GM10847 (cell line): Measurements from ENCODE around the gene PMFBP1.

Source experiments
- POLR2A ChIP-seq: IDR thresholded peaks from 2 replicates; pipeline ENCODE4 v1.6.1; 2011; ENCODE audit not compliant: insufficient read length; ENCODE audit errors: extremely low read depth

The PMFBP1 gene

DNA sequence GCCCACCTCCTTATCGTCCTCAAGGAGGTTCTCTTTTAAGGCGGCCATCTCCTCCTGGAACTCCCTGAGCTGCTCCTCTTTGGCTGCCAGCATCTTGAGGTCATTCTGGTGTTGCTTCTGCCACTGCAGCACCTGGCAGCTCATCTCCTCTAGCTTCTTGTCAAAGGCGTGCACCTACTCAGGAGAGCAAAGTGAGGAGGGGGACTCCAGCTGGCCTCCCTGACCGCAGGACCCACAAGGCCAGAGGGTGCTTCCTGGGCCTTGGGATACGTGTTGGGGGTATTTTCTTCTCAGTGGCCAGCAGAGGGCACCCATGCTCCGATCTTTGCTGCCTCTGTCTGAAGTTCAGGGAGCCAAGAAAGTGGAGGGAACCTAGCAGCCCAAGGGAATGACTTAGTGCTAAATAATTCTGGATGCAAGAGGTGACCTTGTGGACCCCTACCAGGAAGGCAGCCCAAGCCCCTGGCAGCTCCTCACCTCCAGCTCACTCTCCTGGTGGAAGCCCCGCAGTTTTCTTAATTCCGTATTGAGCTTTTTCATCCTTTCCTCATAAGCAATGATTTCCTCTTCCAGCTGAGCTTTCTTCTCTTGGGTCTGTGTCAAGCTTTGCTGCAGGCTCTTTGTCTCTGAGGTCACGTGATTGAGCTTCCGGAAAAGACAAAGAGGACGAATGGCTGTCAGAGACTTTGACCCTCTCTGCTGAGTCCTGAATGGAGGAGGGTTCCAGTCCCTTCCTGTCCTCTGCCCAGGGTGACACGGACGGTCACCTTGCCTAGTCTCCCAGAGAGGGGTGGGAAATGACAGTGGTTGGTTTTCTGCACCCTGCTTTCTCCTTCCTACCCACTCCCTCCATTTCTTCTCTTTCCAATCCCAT is 47.0 kb downstream of the PMFBP1 start:
- no peak for TF ChIP-seq POLR2A

DNA sequence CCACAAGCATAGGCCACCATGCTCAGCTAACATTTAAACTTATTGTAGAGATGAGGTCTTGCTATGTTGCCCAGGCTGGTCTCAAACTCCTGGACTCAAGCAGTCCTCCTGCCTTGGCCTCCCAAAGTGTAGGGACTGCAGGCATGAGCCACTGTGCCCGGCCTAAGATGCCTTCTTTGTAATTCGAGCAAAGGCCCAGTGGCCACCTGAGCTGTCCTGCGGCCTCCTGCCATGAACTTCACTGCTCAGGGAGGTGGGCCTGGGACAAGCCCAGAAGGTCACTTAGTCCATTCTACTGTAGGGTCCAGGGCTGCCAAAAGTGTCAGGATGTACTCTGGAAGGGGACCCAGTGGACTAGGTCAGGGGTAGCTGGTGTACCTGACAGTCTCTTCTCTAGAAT is 47.8 kb downstream of the PMFBP1 start:
- TF ChIP-seq POLR2A, result no peak

DNA sequence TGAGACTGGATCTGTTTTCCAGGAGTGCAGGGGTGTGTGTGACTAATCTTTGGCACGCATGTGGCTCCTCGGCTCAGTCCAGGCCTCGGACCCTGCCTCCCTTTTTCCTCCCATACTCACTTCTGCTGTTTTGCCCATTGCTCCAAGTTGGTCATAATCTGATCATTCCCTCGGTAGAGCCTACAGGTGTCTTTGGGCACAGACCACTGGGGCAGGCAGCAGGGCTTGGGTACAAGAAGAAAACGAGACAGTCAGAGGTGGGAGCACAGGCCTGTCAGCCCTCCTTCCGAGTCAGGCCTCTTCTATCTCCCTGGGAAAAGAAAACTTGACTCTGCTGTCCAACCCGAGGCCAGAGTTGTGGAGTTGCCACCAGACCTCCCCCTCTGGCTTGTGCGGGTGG is 48.5 kb downstream of the PMFBP1 start:
- TF ChIP-seq POLR2A, result no peak

DNA sequence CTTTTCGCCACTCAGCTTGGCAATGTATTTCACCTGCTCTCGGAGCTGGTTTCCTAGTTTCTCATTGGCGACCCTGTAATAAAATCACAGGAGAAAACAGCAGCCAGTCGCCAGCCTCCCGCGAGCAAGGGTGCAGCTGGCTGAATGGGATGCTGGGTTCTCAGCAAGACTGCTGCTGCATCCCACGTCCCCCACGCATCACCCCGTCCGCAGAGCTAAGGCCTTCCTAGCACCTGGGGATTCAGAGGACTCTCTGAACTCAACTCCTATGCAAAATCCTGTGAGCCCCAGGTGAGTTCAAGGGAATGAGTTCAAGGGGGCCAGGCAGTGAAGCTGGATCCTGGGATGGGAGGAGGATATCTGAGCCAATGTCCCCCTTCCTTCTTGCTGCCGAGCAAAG is 49.0 kb downstream of the PMFBP1 start:
- TF ChIP-seq POLR2A, result no peak

DNA sequence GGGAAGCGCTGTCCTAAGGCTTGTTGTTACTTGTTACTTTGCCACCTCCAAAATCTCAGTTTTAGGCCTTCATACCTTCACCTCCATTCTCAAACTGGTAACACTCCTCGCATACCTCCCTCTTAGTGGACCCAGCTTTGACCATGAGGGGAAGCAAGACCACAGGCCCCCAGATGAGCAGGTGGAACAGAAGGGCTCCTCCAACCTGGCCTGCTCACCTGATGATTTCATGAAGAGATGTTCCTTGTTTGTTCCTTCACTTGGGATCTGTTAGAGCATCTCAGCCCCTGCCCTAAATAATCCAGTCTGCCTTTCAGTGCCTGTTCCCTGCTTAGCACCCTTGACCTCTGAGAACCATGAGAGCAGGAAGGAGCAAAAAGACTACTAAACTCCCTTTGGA is 49.6 kb downstream of the PMFBP1 start:
- no peak for TF ChIP-seq POLR2A

DNA sequence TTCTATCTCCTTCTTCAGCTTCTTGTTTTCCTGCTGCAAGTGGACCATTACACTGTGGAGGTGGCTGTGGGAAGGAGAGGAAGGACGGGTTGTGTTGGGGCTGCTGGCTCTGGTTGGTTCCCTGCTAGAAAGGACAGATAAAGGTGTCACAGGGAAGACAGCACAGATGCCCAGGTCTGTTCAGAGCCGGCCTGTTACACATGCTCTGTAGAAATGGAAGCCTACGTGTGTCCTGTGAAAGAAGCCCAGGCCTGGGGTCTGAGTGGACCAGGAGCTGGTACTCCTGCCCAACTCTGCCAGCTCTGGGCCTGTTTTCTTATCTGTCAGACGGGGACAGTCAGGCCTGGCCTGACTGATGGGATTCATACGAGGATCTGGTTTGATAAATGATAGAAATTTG is 51.9 kb downstream of the PMFBP1 start:
- no peak for TF ChIP-seq POLR2A

DNA sequence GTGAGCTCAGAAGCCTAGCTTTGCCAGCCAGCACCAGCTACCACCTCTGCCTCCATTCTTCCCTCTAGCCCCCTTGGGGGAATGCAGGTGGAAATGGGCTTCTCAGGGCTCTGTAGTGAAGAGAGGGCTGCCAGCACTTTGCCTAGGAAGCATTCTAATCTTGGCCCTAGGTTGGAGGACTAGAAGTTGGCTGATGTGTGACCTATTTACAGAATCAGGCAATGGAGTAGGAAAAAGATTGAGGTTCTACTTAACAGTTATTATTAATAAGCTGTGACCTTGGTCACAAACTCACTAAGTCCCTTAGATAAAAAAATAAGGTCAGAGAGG is 58.4 kb downstream of the PMFBP1 start:
- TF ChIP-seq POLR2A, result no peak

DNA sequence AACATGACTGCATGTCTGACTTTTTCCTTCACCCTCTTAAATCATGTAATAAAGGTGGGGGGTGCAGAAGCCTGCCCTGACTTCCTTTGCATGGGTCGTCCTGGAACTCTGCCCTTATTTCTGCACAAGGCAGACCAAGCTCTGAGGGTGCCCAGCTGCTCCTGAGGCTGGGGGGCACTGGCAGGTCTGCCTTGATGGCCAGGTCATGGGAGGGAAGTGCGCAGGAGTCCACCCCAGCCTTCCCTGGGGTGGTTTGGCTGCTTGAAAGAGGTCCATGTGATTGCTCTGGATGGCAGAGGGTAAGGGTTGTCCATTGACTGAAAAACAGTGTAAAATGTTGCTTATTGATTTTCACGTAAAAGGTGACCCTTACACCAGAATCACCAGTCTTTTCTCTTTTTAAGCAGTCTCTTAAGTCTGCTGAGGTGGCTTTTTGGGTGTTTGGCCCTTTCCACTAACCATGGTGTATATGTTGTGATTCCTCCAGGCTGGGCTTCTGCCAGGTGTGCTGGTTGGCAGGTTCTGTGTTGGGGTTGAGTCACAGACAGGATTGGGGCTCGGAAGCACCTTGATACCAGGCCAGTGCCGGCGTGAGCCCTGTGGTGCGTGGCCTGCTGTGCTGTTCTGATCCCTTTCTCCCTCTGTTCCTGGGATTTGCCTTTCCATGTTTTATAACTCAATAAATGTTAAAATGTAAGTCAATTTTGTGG is 58.9 kb downstream of the PMFBP1 start:
- TF ChIP-seq POLR2A, result no peak

DNA sequence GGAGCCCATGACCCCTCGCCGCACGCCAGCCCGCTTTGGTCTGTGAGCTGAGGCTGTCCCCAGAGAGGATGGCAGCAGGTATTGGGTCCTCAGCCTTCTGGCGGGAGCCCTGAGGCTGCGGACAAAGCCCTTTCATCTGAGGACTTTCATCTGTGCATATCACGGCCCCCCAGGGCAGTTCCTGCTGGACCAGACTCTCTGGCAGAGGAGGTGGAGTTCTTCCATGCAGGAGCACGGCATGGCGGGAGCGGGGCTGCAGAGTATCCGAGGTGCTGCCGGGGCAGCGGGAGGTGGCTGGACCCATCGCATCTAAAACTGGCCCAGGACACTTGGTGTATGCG is 59.5 kb downstream of the PMFBP1 start:
- TF ChIP-seq POLR2A, result no peak

DNA sequence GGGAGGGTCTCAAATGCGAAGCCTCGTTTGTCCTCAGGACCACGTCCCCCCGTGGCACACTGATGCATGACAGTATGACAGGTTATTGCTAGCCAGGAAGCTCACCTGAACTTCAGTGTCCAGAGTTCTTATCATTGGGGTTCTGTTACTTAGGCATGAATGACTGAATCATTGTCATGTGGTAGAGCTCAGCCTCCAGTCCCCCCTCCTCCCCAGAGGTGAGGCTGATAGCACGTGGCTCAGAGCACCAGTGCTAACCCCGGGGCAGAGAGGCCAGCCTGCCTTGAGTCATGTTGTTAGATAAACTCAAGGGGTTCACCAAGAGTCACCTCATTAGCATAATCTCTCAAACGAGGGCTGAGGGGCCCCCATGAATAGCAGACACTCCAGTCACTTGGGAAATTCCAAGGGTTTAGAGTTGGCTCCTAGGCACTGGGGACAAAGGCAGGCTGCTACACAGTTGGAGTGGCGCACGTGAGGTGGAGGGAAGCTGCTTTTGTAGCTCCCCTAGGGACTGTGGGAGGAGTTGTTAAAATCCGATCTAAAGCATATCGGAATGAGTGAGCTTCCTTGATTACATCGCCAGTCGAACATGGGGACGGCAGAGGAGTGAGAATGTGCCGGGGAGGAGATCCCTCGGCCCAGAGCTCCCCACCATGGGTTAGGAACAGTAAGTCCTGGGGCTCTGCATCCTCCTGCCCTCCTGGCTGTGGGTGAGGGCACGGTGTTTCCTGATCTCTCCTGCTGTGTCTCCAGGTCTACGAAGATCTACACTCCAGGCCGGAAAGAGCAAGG is 60.1 kb downstream of the PMFBP1 start:
- no peak for TF ChIP-seq POLR2A

DNA sequence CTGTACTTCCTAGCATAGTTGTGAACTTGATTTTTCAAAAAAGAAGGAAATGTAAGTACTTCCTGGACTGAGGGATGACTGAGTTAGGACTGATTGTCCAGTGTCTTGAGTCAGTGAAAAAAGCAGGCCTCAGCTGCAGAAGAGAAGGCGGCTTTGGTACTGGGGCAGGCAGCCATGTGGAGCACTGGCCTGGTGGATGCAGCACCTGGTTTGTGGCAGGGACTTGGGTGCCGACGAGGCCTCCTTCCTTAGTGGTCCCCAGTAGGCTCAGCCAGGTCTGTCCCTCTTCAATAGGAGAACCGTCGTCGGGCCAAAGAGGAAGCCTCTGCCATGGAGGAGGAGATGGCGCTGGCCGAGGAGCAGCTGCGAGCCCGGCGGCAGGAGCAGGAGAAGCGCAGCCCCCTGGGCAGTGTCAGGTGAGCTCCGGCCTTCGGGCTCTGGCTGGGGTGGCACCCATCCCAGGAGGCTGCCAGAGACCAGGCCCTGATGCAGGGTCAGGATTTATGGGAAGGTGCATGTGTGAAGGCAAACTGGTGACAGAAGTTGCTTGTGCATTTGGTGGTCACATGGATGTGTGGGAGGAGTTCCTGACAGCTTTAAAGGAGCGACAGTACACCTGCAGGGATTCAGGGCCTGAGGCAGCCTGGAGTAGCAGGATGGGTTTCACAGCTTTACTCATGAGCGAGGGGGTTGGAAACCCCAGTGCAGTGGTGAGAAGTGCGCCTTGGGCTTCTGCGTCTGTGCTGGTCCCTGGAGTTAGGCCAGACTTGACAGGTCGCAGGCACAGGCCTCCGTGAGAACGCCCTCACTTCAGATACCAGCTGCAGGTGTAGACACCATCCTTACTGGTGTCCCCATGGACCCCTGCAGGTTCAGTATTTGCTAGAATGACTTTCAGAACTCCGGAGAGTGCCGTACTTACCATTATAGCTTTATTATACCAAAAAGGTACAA is 61.0 kb downstream of the PMFBP1 start:
- TF ChIP-seq POLR2A, result no peak

DNA sequence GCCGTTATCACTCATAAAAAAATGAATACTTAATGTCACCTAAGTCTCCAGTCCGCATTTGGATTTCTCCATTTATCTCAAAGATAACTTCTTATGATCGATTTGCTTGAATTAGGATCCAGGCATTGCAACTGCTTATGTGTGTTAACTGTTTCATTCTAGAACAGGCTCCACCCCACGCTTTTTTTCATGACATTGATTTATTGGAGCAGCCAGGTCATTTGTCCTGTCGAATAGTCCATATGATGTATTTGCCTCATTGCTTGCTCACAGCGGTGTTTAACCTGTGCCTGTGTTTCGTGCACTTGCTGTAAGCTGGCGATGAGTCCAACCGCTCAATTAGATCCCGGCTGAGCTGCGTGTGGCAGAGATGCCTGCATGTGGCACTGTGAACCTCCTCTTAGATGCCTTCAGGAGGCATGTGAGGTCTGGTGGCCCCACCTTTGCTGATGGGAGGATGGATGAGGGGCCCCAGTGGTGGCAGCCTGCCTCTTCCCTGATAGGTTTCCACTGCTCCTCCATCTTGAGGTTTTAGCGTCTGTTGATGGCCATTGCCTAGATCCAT is 61.9 kb downstream of the PMFBP1 start:
- TF ChIP-seq POLR2A, result no peak

DNA sequence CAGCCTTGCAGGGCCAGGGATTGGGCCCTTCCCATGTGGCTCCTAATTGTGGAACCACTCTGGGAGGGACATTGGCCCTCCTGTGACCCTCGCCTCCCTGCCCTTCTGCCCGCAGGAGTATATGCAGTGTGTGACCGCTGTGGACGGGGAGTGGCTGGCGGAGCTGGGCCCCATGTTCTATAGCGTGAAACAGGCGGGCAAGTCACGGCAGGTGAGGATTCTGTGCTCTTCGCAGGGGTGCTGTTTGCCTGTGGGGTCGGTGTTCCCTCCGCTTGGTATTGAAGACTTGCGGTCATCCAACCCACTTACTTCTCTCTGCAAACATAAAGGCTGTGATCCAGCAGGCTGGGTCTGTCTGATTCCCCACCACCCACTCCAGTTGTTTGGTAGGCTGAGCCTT is 62.7 kb downstream of the PMFBP1 start:
- TF ChIP-seq POLR2A, result no peak

DNA sequence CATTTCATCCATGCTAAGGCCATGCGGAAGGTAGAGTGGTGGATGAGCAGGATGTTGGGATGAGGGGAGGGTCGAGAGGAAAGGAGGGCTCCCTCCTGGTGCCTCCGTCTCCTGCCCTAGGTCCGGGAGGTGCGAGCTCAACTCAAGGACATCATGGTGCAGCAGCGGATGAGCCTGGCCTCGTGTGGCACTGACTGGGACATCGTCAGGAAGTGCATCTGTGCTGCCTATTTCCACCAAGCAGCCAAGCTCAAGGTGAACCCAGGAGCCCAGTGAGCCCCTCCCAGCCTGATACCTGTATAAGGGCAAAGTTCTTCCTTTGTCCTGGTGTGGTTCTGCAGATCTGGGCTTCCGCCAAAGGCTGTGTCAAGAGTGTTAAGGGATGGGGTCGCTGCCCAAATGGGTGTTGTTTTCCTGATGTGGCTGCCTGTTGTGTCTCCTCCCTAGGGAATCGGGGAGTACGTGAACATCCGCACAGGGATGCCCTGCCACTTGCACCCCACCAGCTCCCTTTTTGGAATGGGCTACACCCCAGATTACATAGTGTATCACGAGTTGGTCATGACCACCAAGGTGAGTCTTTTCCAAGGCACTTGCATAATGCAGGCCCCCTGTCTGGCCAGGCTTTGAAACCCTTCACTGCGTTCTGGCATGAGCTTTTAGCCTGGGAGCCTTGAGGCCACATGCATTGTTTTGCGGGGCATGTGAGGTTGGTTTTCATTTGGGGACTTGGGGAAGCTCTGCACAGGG is 63.4 kb downstream of the PMFBP1 start:
- no peak for TF ChIP-seq POLR2A
